GM18519 (cell line): ENCODE data around the gene SLAMF7.
"Not testable (repeated sequence)": the region's sequence is repeated elsewhere in the genome, so short reads cannot be mapped to it uniquely, and the experiment has no call there.

ENCODE experiments used
- ATAC-seq: cut with Tn5 transposase; IDR thresholded peaks from one replicate; pipeline ENCODE4 v1.9.1; 2021; ENCODE audit warnings: mild to moderate bottlenecking, moderate library complexity; ENCODE audit not compliant: unreplicated experiment, low FRiP score

SLAMF7 gene

GRCh38 chr1:160720356-160721085 is 18.5 kb upstream of the SLAMF7 start:
- no peak for ATAC-seq

DNA sequence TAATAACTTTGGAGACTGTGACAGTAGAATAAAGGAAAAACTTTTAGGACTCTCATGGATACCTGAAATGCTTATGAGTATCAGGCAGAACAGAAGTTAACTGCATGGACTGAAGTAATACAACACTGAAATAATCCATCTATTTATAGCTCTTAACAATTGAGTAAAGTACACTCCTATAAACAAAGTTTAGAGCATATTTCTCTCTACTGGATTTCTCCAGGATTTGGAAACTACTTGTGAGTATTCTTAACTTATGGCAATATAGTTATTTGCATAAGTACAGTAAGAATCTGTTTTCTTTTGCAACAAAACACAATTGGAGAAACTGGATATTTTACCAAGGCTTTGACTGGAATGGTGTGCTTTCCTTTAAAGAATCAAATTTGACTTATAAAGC is 17.6 kb upstream of the SLAMF7 start:
- ATAC-seq: no peak

GRCh38 chr1:160722726-160723125 is 16.3 kb upstream of the SLAMF7 start:
- no peak for ATAC-seq

- no peak for ATAC-seq
These were observed 15.7 kb upstream of the SLAMF7 start for GRCh38 chr1:160723332-160723731.

DNA sequence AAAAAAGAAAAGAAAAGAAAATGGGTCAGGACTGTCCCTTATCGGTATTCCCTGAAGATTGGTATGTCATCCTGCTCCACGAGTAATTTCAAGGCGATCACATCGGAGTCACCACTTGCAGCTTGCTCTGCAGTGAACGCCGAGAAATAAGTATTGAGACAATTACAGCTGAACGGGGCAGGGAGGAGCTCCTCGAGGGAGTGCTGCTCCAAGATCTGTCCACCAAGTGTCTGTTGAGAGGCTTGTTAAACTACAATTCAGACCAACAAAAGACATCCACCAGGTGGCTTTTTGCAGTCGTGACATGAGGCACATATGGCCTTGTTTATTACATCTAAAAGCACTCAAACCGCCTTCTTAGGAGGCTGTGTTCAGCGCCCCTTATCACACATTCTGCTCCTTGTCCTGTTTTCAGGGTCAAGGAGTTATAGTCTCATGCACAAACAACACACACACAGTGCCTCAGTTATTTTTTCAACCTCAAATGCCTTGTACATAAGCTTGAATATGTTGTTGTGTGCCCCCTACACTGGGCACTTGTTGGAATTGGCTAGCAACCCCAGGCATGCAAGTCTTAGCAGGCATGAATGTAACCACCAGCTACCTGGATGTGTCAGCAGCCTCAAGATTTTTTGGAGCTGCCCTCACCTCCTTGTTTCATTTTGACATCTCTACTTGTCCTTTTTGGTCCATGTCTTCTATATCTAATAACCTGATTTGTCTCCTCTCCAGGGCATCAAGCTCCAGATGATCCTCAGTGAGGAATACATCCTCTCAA is 14.4 kb upstream of the SLAMF7 start:
- no peak for ATAC-seq

- peak; percentile 20 for ATAC-seq
These were observed 12.9 kb upstream of the SLAMF7 start for GRCh38 chr1:160726114-160726497.

DNA sequence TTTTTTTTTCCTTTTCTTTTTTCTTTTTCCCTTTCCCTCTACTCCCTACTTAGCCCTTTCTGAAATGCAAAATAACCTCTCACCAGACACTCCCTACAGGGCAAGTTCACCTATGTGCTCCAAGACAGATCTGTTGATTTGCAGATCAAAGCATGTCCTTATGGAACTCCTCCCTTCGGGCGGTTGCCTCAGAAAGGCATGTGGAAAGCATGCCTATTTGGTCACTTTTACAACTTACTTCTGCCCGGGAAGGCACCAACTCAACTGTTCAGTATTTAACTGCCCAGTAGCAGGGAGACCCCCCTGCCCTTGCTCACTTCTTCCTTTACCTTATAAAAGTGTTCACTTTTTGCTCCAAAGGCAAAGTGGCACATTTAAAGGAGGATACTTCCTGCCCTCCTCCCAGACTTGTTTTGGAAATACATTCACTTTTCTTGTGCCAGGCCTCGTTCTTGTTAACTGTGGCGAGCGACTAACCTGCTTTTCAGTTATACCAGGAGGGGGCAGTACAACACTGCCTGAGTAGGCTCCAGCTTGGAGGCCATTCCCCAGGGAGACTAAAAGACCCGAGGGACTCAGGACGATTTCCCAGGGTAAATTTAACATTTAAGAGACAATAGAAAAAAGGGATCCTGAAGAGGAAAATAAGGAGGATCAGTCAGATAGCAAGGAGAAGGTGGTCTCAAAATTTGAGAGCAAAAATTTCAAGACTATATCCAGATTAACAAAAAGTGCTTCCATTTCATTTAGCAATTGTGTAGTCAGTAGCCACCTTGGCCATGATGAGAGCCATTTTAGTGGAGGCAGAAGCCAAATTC is 12.3 kb upstream of the SLAMF7 start:
- peak; percentile 51 for ATAC-seq

GRCh38 chr1:160727316-160727640 is 11.8 kb upstream of the SLAMF7 start:
- no peak for ATAC-seq

- not testable (repeated sequence) for ATAC-seq
These were observed 7.5 kb upstream of the SLAMF7 start for GRCh38 chr1:160731564-160731963.

GRCh38 chr1:160731990-160732389 is 7.1 kb upstream of the SLAMF7 start:
- ATAC-seq: no peak

GRCh38 chr1:160733898-160734297 is 5.1 kb upstream of the SLAMF7 start:
- ATAC-seq: no peak

DNA sequence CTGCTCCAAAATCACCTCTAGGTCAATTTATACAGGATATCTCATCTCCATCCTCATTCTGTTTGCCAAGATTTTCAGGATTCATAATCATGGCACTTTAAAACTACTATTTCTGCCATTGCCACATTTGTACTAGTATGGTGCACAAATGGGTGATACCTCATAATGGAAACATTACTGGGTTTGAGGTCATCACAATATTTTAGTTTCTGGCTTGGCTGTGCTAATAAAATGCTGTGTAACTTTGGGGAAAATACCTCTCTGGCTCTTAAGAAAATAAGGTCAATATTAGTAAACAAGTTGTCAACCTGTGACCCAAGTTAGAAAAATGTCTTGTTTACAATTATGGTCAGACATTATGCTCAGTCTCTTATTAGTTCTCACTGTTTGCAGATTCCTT is 4.7 kb upstream of the SLAMF7 start:
- no peak for ATAC-seq

DNA sequence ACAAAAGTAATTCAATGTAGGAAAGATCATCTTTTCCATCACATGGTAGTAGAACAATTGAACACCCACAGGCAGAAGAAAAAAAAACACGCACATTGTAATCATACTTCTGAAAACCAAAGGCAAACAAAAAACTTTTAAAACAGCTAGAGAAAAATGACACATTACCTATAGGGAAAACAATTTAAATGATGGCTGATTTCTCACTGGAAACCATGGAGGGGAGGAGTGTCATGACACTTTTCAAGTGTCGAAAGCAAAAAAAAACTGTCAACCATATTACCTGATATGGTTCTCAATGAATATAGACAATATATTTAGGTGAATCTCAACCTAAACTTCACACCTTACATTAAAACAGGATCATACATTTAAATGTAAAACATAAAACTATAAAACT is 776 bp upstream of the SLAMF7 start:
- ATAC-seq: no peak

- ATAC-seq: no peak
These were observed 1.2 kb downstream of the SLAMF7 start for GRCh38 chr1:160740133-160740688.

GRCh38 chr1:160741092-160741501 is 2.0 kb downstream of the SLAMF7 start:
- ATAC-seq: no peak

DNA sequence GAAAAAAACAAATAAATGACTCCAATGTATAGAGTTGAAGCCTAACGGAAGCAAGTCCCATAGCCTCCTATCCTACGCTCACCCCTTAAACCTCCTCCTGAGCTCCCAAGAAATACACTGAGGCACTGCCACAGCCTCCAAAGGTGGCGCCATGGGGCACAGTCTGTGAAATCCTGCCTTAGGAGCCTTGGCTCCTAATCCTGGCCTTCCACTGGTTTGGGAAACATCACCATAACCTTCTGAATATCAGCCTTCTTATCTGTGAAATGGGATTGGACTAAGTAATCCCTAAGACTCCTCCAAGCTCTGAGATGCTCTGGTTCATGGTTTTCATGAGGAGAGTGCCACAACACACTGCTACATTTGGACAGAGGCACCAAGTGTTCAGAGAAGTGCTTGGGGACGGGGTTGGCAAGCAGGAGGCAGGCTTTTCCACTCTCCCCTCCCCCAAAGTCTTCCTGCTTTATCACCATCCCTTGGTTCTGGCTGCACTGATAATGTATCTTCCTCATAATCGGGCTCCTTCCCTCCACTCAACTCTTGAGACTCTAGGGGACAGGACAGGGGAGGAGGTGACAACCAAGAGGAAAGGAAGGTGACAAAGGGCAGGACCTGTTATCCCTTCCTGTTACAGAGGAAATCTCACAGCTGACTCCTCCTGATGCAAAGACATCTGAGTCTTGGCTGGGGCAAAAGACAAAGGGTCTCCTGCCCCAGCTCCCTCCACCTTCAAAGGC is 2.7 kb downstream of the SLAMF7 start:
- ATAC-seq: no peak

GRCh38 chr1:160742428-160743127 is 3.5 kb downstream of the SLAMF7 start:
- no peak for ATAC-seq

GRCh38 chr1:160743266-160743665 is 4.2 kb downstream of the SLAMF7 start:
- no peak for ATAC-seq

DNA sequence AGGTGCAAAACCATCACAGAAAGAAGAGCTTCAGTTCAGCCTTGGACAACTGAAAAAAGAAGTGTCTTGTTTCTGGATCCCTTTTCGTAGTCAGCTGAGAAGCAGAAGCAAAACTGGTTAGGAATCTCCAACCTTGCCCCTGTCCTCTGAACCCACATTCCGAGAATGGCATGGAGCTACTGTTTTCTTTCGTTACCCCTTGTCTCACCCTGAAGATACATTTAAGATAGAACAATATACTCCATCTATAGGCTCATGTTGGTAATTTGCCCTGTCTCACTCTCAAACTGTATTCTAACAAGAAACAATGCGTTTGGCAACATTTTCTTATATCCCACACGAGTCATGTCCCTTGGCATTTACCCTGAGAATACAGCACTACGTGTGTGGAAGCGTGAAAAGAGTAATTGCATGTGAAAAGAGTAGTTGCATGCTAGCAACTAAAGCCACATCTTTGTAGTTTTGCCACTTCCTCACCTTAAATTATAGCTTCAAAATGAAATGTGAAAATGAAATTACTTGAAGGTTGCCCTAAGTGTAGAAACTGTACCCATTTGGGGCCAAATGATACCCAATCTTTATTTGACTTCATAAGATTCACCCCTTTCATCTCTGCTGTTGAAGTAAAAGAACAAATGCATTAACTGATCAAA is 5.3 kb downstream of the SLAMF7 start:
- ATAC-seq: no peak
